Activated CD8-positive, alpha-beta memory T cell treated with anti-CD3 and anti-CD28 coated beads, Interleukin-2, amount 10 ng/mL, durations not matched to agents 7 days and 5 days (primary cell): ENCODE data around the gene ATP4B. TPM values are rescaled to one million over a fixed set of nuclear protein-coding genes. Genes with fewer than 3 reads are reported as not detected.
A peak's percentile ranks its signal among the peaks of the same experiment; 100 is the strongest.

ENCODE experiments used
- ATAC-seq: fragments of 150-1000 bp; cut with Tn5 transposase; one replicate; pipeline ENCODE4 v1.10.0; 2021; ENCODE audit warnings: moderate library complexity
- CTCF ChIA-PET: fragments of 350-600 bp; sonication (Branson Sonifier 250); formaldehyde crosslinking; loops from one replicate; lab custom pipeline; 2021; ENCODE audit warnings: antibody characterized with exemption; lab: Charles Lee
- DNase-seq: peaks from one replicate; pipeline ENCODE4 v3.0.0-alpha.2; 2020
- H3K27ac Mint-ChIP-seq: one replicate; pipeline ENCODE4 v1.8.0; 2021; ENCODE audit warnings: mild to moderate bottlenecking, mixed read lengths
- H3K27me3 Mint-ChIP-seq: one replicate; pipeline ENCODE4 v1.8.0; 2021; ENCODE audit warnings: mixed read lengths
- H3K36me3 Mint-ChIP-seq: one replicate; pipeline ENCODE4 v1.8.0; 2021; ENCODE audit warnings: mild to moderate bottlenecking, mixed read lengths
- H3K4me1 Mint-ChIP-seq: one replicate; pipeline ENCODE4 v1.8.0; 2021; ENCODE audit warnings: mixed read lengths
- H3K4me3 Mint-ChIP-seq: one replicate; pipeline ENCODE4 v1.8.0; 2021; ENCODE audit warnings: mild to moderate bottlenecking, moderate library complexity, mixed read lengths
- H3K9me3 Mint-ChIP-seq: one replicate; pipeline ENCODE4 v1.8.0; 2022; ENCODE audit warnings: low read depth, mixed read lengths
- total RNA-seq, 2 experiments: library from RNA; stranded (reverse); gene quantifications; one replicate each; pipeline ENCODE4 v1.2.3, GENCODE V29; 2021

ATP4B gene
- total RNA-seq, 2 experiments from 2014 or later = not detected

DNA sequence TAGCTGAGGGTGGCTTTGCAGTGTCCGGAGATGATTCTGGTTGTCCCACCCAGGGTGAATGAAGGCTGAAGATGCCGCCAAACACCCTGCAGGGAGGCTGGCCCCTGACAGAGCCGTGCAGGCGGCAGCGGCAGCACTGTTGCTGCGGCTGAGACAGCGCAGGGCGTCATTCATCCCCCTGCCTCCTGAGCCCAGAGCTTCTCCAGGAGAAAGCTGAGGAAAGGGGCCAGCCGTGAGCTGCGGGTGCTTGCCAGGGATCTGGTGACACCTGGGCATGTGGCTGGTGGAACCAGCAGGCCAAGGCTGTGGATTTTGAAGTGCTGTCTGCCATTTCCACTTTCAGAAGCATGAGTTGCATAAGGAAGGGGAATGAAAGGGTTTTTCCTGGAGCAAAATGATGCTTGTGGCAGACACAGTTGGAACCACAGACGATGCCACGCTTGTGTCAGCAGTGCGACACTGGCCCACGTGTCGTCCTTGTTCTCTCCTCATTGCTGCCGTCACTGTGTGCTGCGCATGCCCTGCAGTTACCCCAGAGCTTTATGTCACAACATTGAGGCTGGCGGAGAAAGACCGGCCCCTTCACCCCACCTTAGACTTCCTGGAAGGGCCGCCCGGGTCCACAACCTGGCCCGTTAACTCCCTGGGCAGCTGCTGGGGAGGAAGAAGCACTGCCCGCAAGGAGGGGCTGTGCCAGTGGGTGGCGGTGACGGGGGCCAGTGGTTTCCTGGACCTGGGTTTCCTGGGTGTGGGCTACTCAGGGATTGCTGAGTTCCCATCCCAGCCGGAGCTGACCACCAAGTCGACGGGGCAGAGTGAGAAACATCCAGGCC lies 50.7 kb downstream of the ATP4B start:
- CTCF ChIA-PET = no interaction called here
- Mint-ChIP-seq H3K27me3 (no peaks in the 10 kb centered on the region), H3K9me3 (no peaks in the 10 kb centered on the region), H3K27ac (no peak overlapping the region), H3K4me1 (peaks cover 41% of the 10 kb centered on the region), H3K36me3 (peaks cover 27% of the 10 kb centered on the region), H3K4me3 (no peak overlapping the region)
- DNase-seq (no peak), ATAC-seq (no peak)

DNA sequence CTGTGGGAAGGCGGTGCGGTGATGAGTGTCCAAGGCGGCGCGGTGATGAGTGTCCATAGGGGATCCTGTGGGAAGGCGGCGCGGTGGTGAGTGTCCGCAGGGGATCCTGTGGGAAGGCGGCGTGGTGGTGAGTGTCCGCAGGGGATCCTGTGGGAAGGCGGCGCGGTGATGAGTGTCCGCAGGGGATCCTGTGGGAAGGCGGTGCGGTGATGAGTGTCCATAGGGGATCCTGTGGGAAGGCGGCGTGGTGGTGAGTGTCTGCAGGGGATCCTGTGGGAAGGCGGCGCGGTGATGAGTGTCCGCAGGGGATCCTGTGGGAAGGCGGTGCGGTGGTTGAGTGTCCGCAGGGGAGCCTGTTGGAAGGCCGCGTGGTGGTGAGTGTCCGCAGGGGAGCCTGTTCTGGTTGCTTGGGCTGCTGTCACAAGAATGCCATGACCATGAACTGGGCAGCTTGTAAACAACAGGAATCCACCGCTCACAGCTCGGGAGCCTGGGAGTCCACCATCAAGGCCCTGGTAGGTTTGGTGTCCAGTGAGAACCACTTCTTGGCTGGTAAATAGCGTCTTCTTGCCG lies 52.0 kb downstream of the ATP4B start:
- H3K27me3 Mint-ChIP-seq = no peaks in the 10 kb centered on the region
- H3K27ac Mint-ChIP-seq = no peak overlapping the region
- no peaks in the 10 kb centered on the region for H3K9me3 Mint-ChIP-seq
- CTCF ChIA-PET = no interaction called here
- no peak for ATAC-seq
- no peak for DNase-seq
- peaks cover 49% of the 10 kb centered on the region for H3K4me1 Mint-ChIP-seq
- peaks cover 22% of the 10 kb centered on the region for H3K36me3 Mint-ChIP-seq
- H3K4me3 Mint-ChIP-seq = no peak overlapping the region

GRCh38 chr13:113605461-113605860 lies 52.5 kb downstream of the ATP4B start:
- peaks cover 25% of the 10 kb centered on the region for H3K36me3 Mint-ChIP-seq
- no peak overlapping the region for H3K4me3 Mint-ChIP-seq
- H3K27me3 Mint-ChIP-seq = no peaks in the 10 kb centered on the region
- H3K4me1 Mint-ChIP-seq = peaks cover 53% of the 10 kb centered on the region
- H3K9me3 Mint-ChIP-seq = no peaks in the 10 kb centered on the region
- ATAC-seq (no peak), DNase-seq (no peak)
- CTCF ChIA-PET = no interaction called here
- H3K27ac Mint-ChIP-seq = peak overlapping the region; percentile 31

DNA sequence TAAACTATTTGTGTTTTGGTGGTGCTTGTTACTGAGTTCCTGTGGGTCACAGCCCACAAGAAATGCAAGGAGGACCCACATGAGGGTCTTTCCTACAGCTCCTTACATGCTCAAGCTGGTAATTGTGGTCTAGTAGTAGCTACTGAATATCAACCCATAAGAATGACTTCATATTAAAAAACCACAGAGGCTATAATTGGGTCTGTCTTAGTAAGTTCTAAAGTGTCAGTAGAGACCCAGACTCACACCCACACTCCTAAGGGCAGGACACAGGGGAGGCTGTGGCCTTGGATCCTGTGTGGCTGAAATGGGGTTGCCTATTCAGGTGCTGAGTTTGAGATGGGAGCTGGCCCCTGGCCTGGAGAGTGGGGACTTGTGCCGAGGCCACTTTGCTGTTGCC lies 53.8 kb downstream of the ATP4B start:
- H3K4me3 Mint-ChIP-seq = no peak overlapping the region
- H3K4me1 Mint-ChIP-seq = peaks cover 56% of the 10 kb centered on the region
- H3K36me3 Mint-ChIP-seq = peaks cover 31% of the 10 kb centered on the region
- H3K27ac Mint-ChIP-seq = peak overlapping the region; percentile 11
- no peaks in the 10 kb centered on the region for H3K9me3 Mint-ChIP-seq
- no peaks in the 10 kb centered on the region for H3K27me3 Mint-ChIP-seq
- CTCF ChIA-PET = interaction anchor here (0.7 to 2.1 kb wide), 2 partner anchors 13 to 42 kb away, joined by 3 to 7 read pairs; no protein-coding TSS in a partner anchor
- DNase-seq (no peak), ATAC-seq (peak; percentile 40)

- DNase-seq (no peak), ATAC-seq (no peak)
- Mint-ChIP-seq H3K4me3 (no peak overlapping the region), H3K36me3 (peaks cover 36% of the 10 kb centered on the region), H3K4me1 (peaks cover 56% of the 10 kb centered on the region), H3K9me3 (no peaks in the 10 kb centered on the region), H3K27ac (no peak overlapping the region), H3K27me3 (no peaks in the 10 kb centered on the region)
- CTCF ChIA-PET = interaction anchor here (2.1 kb wide), 1 partner anchor 41 kb away, joined by 7 read pairs; no protein-coding TSS in a partner anchor
Measured at GRCh38 chr13:113603116-113603710, 54.8 kb downstream of the ATP4B start.

- H3K27ac Mint-ChIP-seq = no peak overlapping the region
- CTCF ChIA-PET = interaction anchor here (2.1 kb wide), 1 partner anchor 40 kb away, joined by 7 read pairs; no protein-coding TSS in a partner anchor
- no peak overlapping the region for H3K4me3 Mint-ChIP-seq
- DNase-seq (no peak), ATAC-seq (no peak)
- peaks cover 56% of the 10 kb centered on the region for H3K4me1 Mint-ChIP-seq
- no peaks in the 10 kb centered on the region for H3K27me3 Mint-ChIP-seq
- peaks cover 43% of the 10 kb centered on the region for H3K36me3 Mint-ChIP-seq
- no peaks in the 10 kb centered on the region for H3K9me3 Mint-ChIP-seq
Measured at GRCh38 chr13:113602291-113602988, 55.6 kb downstream of the ATP4B start.

DNA sequence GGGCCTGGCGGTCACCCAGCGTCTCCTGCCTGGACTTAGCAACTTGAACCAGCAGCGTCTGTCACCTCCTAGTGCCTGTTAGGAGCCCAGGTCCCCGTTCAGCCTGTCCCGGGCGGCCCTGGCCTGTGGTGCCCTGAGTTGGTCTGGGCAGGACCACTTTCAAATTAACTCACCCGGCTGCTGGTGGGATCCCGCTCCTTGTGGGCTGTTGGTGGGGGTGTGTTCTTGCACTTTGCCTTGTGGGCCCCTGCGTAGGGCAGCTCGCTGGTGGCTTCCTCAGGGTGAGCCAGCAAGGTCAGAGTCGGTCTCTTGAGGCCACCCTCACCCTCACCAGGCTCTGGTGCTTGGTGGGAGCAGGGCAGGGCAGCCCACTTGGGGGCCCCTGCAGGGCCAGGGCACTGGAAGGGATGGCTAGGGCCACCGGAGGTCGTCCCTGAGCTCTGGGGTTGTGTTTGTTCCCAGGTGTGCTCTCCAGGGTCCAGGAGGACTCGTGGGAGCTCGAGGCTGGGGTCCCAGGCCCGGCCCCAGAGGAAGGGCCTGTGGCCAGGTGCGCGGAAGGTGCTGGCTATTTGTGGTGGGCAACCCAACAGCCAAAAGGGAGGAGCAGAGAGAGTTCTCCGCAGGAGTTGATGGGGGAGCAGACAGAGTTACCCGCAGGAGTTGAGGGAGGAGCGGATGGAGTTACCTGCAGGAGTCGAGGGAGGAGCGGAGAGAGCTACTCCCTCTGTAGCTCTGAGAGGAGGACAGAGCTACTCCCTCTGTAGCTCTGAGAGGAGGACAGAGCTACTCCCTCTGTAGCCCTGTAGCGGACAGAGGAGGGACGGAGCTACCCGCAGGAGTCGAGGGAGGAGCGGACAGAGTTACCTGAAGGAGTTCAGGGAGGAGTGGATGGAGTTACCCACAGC lies 56.6 kb downstream of the ATP4B start:
- no peaks in the 10 kb centered on the region for H3K27me3 Mint-ChIP-seq
- peaks cover 50% of the 10 kb centered on the region for H3K36me3 Mint-ChIP-seq
- no peaks in the 10 kb centered on the region for H3K9me3 Mint-ChIP-seq
- H3K27ac Mint-ChIP-seq = no peak overlapping the region
- peaks cover 50% of the 10 kb centered on the region for H3K4me1 Mint-ChIP-seq
- CTCF ChIA-PET = no interaction called here
- DNase-seq (no peak), ATAC-seq (no peak)
- H3K4me3 Mint-ChIP-seq = no peak overlapping the region

- no peak overlapping the region for H3K4me3 Mint-ChIP-seq
- H3K9me3 Mint-ChIP-seq = no peaks in the 10 kb centered on the region
- H3K27me3 Mint-ChIP-seq = no peaks in the 10 kb centered on the region
- H3K36me3 Mint-ChIP-seq = peaks cover 60% of the 10 kb centered on the region
- DNase-seq (no peak), ATAC-seq (no peak)
- H3K27ac Mint-ChIP-seq = no peak overlapping the region
- CTCF ChIA-PET = no interaction called here
- H3K4me1 Mint-ChIP-seq = peaks cover 32% of the 10 kb centered on the region
Measured at GRCh38 chr13:113599391-113599790, 58.6 kb downstream of the ATP4B start.

Other genes starting within 250 kb of the ATP4B start
- gene ADPRHL1, start 204.7 kb downstream of the ATP4B start, total RNA-seq = 1 to 10 TPM in 1 of 2 experiments, under 1 TPM in 1; 0.96 to 1.3 TPM
- gene DCUN1D2, start 167.5 kb downstream of the ATP4B start, total RNA-seq = 10 to 100 TPM; 17.2 to 29.1 TPM
- gene TFDP1, start 73.4 kb downstream of the ATP4B start, total RNA-seq = 100 to 1,000 TPM; 168 to 175 TPM
- not detected for gene GRK1, start 9.0 kb upstream of the ATP4B start, total RNA-seq
- 1 to 10 TPM in 1 of 2 experiments, under 1 TPM in 1; 0.87 to 1.3 TPM for gene TMEM255B, start 101.0 kb upstream of the ATP4B start, total RNA-seq
- under 1 TPM; 0.15 to 0.23 TPM for gene GAS6, start 205.9 kb upstream of the ATP4B start, total RNA-seq